OCI-LY3 (cell line): Measurements from ENCODE around the gene ZNF830.

Source experiments
- EZH2phosphoT487 ChIP-seq: fragments of 200-600 bp; shearing (Covaris generic); IDR thresholded peaks from 2 replicates; pipeline ENCODE4 v1.6.1; 2018; ENCODE audit warnings: antibody characterized with exemption, mixed run types, low read depth
- TF ChIP-seq, protein P1 (sequence below): fragments of 200-600, 300-600 bp; sonication (generic); IDR thresholded peaks from 2 replicates; pipeline ENCODE4 v1.5.1; 2014; ENCODE audit warnings: antibody characterized with exemption, low read length, low read depth

DNA sequence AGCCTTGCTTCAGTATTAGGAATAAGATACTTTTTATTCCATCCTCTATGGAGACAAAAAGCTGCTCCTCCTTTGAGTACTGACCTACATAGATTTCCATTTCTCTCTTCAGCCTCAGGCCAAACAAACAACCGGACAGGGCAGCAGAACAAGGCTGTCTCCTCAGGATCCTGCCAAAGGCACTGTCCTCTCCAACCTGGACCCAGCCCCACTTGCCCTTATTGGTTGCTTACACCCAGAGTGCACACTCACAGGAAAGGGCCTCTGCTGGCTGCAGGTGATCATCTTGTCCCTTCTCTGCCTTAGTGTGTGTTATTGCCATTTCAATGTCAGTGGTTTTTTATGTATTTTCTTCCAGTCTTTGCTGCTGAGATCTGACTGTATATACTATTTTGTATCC lies 45.6 kb downstream of the ZNF830 start:
- TF ChIP-seq, protein P1, sequence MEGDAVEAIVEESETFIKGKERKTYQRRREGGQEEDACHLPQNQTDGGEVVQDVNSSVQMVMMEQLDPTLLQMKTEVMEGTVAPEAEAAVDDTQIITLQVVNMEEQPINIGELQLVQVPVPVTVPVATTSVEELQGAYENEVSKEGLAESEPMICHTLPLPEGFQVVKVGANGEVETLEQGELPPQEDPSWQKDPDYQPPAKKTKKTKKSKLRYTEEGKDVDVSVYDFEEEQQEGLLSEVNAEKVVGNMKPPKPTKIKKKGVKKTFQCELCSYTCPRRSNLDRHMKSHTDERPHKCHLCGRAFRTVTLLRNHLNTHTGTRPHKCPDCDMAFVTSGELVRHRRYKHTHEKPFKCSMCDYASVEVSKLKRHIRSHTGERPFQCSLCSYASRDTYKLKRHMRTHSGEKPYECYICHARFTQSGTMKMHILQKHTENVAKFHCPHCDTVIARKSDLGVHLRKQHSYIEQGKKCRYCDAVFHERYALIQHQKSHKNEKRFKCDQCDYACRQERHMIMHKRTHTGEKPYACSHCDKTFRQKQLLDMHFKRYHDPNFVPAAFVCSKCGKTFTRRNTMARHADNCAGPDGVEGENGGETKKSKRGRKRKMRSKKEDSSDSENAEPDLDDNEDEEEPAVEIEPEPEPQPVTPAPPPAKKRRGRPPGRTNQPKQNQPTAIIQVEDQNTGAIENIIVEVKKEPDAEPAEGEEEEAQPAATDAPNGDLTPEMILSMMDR = no peak
- TF ChIP-seq EZH2phosphoT487 = no peak
